SK-N-MC (cell line): ENCODE measurements around the gene SIPA1L2.

Experiments used
- EZH2 ChIP-seq: fragments of 200-600 bp; sonication (generic); IDR thresholded peaks from one replicate; pipeline ENCODE4 v1.6.1; 2017; ENCODE audit warnings: antibody characterized with exemption
- POLR2AphosphoS5 ChIP-seq: IDR thresholded peaks from 2 replicates; pipeline ENCODE4 v1.6.1; 2012; ENCODE audit warnings: mild to moderate bottlenecking, low read depth, low read length, borderline replicate concordance

GRCh38 chr1:232662910-232663309 lies 33.0 kb upstream of the SIPA1L2 start:
- no peak for TF ChIP-seq POLR2AphosphoS5
- no peak for TF ChIP-seq EZH2
